Lower leg skin (tissue), 4 donors: Measurements from ENCODE around the gene IL12A. TPM values are rescaled to one million over a fixed set of nuclear protein-coding genes. Genes with fewer than 3 reads are reported as not detected.

ENCODE experiments used
- DNase-seq, 2 donors: peaks; one replicate each; pipeline ENCODE4 v3.0.0-alpha.2; 2019; ENCODE audit warnings: low spot score in 2 of 2
- H3K4me3 ChIP-seq: fragments of 200-600 bp; sonication (generic); 2 replicates; pipeline ENCODE4 v1.5.1; 2017; ENCODE audit warnings: mild to moderate bottlenecking, low read depth; ENCODE audit not compliant: poor library complexity, severe bottlenecking
- POLR2A ChIP-seq, 2 donors: fragments of 450-650 bp; IDR thresholded peaks; one replicate each; pipeline ENCODE4 v1.6.1; 2016 to 2017; ENCODE audit warnings: antibody characterized with exemption in 2 of 2, mild to moderate bottlenecking in 1 of 2, moderate library complexity in 1 of 2
- WGBS, 2 donors: methylation state at CpG; one replicate each; pipeline ENCODE4 v1.1.5; 2018; 5-methylcytosine and 5-hydroxymethylcytosine counted together
- intact Hi-C: fragments of 100-400 bp; cut with DNase I; formaldehyde crosslinking; loops from one replicate; pipeline ENCODE4 v1.15.0; 2023; ENCODE audit warnings: low total_unique reads
- total RNA-seq, 4 donors: library from RNA; depleted of rRNA; stranded (reverse); fragments of >200 nt; gene quantifications; one replicate each; pipeline ENCODE4 v1.1.0, GENCODE V29; 2016
- TF ChIP-seq, protein P1 (sequence below), 3 donors: fragments of 450-650 bp; IDR thresholded peaks; one replicate each; pipeline ENCODE4 v1.5.1; 2016; ENCODE audit warnings: antibody characterized with exemption in 3 of 3, mild to moderate bottlenecking in 3 of 3, moderate library complexity in 2 of 3

IL12A gene
- total RNA-seq: 1 to 10 TPM in 2 of 4 donors, under 1 TPM in 1, not detected in 1; 0.36 to 7.9 (median 3.2) TPM

- intact Hi-C loops: no loop called here
- peak; percentile 43 to 93 for DNase-seq
- TF ChIP-seq, protein P1, sequence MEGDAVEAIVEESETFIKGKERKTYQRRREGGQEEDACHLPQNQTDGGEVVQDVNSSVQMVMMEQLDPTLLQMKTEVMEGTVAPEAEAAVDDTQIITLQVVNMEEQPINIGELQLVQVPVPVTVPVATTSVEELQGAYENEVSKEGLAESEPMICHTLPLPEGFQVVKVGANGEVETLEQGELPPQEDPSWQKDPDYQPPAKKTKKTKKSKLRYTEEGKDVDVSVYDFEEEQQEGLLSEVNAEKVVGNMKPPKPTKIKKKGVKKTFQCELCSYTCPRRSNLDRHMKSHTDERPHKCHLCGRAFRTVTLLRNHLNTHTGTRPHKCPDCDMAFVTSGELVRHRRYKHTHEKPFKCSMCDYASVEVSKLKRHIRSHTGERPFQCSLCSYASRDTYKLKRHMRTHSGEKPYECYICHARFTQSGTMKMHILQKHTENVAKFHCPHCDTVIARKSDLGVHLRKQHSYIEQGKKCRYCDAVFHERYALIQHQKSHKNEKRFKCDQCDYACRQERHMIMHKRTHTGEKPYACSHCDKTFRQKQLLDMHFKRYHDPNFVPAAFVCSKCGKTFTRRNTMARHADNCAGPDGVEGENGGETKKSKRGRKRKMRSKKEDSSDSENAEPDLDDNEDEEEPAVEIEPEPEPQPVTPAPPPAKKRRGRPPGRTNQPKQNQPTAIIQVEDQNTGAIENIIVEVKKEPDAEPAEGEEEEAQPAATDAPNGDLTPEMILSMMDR (IDR thresholded peaks at IDR 0.05): no peak
- TF ChIP-seq POLR2A (IDR thresholded peaks at IDR 0.05): no peak
- WGBS, 2 donors: 0% methylated on average over 33 to 34 of the region's 54 CpGs
- peak within 1 kb of the TSS; percentile 35 for H3K4me3 ChIP-seq
These were observed at the start of gene IL12A for GRCh38 chr3:159988617-159989271. TSS of gene IL12A (plus strand) at chr3:159988835.

GRCh38 chr3:159941038-159942000, 47.3 kb upstream of the IL12A start:
- 68 to 69% methylated on average over 6 of the region's 6 CpGs for WGBS, 2 donors
- DNase-seq: no peak
- intact Hi-C loops: no loop called here
- no peak overlapping the region for H3K4me3 ChIP-seq
- TF ChIP-seq, protein P1 (IDR thresholded peaks at IDR 0.05): no peak
- no peak for TF ChIP-seq POLR2A (IDR thresholded peaks at IDR 0.05)

DNA sequence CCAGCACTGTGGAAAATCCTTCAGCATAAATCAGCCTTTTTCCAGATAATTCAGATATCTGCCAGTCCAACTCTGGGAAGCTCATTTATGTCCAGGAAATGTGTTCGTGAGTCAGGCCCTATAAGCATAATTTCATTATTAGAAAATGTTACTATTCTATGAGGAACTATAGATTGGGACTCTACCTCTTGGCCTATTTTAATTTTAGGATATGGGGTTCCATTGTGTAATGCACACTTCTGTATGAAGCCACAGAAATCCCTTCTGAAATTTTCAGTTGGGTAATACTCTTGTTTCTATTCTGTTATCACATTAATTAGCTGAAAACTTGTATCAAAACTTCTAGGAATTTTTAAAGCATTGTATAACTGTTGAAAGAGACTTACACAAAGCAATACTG, 43.9 kb upstream of the IL12A start:
- TF ChIP-seq, protein P1 (IDR thresholded peaks at IDR 0.05): no peak
- TF ChIP-seq POLR2A (IDR thresholded peaks at IDR 0.05): no peak
- intact Hi-C loops: no loop called here
- no peak for DNase-seq
- WGBS, 2 donors: 59 to 78% methylated on average over 1 of the region's 1 CpG
- H3K4me3 ChIP-seq: no peak overlapping the region

DNA sequence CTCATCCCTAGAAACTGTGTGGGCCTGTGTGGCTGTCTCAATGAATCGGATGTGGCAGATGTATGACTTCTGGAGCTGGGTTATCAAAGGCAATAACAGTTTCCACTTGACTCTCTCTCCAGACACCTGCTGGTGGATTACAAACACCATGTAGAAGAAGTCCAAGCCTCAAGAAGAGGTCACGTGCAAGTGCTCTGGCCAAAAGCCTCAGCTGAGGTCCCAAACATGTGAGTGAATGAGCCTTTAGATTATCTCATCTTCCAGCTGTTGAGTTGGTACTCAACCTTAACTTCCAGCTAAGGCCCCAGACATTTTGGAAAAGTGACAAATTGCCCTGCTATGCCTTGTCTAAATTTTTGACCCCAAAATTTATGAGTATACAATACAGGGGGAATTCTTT, 42.7 kb upstream of the IL12A start:
- WGBS, 2 donors: 79 to 98% methylated on average over 2 of the region's 2 CpGs
- intact Hi-C loops: no loop called here
- DNase-seq: no peak
- H3K4me3 ChIP-seq: no peak overlapping the region
- TF ChIP-seq POLR2A (IDR thresholded peaks at IDR 0.05): no peak
- TF ChIP-seq, protein P1 (IDR thresholded peaks at IDR 0.05): no peak

DNA sequence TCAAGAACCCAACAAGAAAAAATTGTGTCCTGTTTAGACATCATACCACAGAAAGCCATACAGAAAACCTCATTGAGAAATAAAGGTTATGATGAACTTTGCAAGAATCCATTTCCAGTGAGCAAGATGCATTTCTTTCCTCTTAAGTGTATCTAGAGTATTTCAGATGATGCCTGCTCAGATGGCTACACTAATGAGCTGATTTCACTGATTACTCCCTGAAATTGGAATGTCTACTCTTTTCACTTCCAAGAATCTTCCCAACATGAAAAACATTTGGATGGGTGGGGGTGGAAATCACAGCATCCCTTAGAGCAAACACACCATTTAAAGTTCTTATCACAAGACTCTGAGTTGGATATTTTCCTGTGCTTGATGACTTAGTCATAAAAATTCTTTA, 41.4 kb upstream of the IL12A start:
- no peak for DNase-seq
- no peak overlapping the region for H3K4me3 ChIP-seq
- intact Hi-C loops: no loop called here
- TF ChIP-seq POLR2A (IDR thresholded peaks at IDR 0.05): no peak
- TF ChIP-seq, protein P1 (IDR thresholded peaks at IDR 0.05): no peak
